ENCODE results near the gene SLC4A1AP. TPM values are rescaled to one million over a fixed set of nuclear protein-coding genes. Genes with fewer than 3 reads are reported as not detected.

SLC4A1AP gene
- total and polyA plus RNA-seq, 9 of the 15 experiments (the other 6 are each of a cell fraction or from before 2014, with no cell fraction given), result 8.1 to 40.5 (median 35.3) TPM

- TF ChIP-seq TFE3 (CRISPR knock-in tag; IDR thresholded peaks at IDR 0.05) (no peak), THRAP3 (IDR thresholded peaks at IDR 0.05; ENCODE audit: borderline replicate concordance) (no peak), ELF4 (CRISPR knock-in tag; IDR thresholded peaks at IDR 0.05) (no peak), GABPB1 (CRISPR knock-in tag; IDR thresholded peaks at IDR 0.05) (no peak), DLX4 (CRISPR knock-in tag; IDR thresholded peaks at IDR 0.05) (no peak), JUND (IDR thresholded peaks at IDR 0.05; ENCODE audit: borderline replicate concordance, low read depth, low read length) (no peak), JUND (tag; IDR thresholded peaks at IDR 0.05; ENCODE audit: borderline replicate concordance, low read depth, low read length) (no peak), HDAC2 (IDR thresholded peaks at IDR 0.05) (no peak), CBX2 (IDR thresholded peaks at IDR 0.05; ENCODE audit: insufficient read depth, low read length, poor library complexity, severe bottlenecking) (no peak), SP2 (IDR thresholded peaks at IDR 0.05; ENCODE audit: extremely low read depth, low read depth, low read length, poor library complexity, severe bottlenecking) (no peak), ZNF398 (CRISPR knock-in tag; IDR thresholded peaks at IDR 0.05) (no peak), NUFIP1 (IDR thresholded peaks at IDR 0.05; ENCODE audit: partially characterized antibody) (no peak), NELFE (IDR thresholded peaks at IDR 0.05; ENCODE audit: insufficient read depth, insufficient read length) (no peak), RBM25 (IDR thresholded peaks at IDR 0.05; ENCODE audit: low read depth, low read length, severe bottlenecking) (peak; percentile 66), CEBPG (CRISPR knock-in tag; IDR thresholded peaks at IDR 0.05) (no peak), CEBPG (tag; conservative IDR thresholded peaks at IDR 0.05 in 1 of 2, IDR thresholded peaks at IDR 0.05 in 1 of 2) (0 out of 4 replicates have a peak, but pooled peaks of 1 of the 2 experiments have one; percentile 14), ZFP36 (IDR thresholded peaks at IDR 0.05; ENCODE audit: low read depth, low read length, partially characterized antibody) (peak; percentile 70), CBFA2T3 (IDR thresholded peaks at IDR 0.05) (no peak), IRF1 (CRISPR knock-in tag; IDR thresholded peaks at IDR 0.05; ENCODE audit: borderline replicate concordance) (no peak), ZNF3 (CRISPR knock-in tag; IDR thresholded peaks at IDR 0.05) (no peak), ZFX (CRISPR knock-in tag; IDR thresholded peaks at IDR 0.05) (no peak)
Observed at GRCh38 chr2:27710640-27711430, 47.1 kb downstream of the SLC4A1AP start (continued).
